ENCODE measurements around the gene DELE1. TPM values are rescaled to one million over a fixed set of nuclear protein-coding genes. Genes with fewer than 3 reads are reported as not detected.

Gene DELE1
- total RNA-seq, 2 donors from 2014 or later, result 69.2 to 69.4 TPM

DNA sequence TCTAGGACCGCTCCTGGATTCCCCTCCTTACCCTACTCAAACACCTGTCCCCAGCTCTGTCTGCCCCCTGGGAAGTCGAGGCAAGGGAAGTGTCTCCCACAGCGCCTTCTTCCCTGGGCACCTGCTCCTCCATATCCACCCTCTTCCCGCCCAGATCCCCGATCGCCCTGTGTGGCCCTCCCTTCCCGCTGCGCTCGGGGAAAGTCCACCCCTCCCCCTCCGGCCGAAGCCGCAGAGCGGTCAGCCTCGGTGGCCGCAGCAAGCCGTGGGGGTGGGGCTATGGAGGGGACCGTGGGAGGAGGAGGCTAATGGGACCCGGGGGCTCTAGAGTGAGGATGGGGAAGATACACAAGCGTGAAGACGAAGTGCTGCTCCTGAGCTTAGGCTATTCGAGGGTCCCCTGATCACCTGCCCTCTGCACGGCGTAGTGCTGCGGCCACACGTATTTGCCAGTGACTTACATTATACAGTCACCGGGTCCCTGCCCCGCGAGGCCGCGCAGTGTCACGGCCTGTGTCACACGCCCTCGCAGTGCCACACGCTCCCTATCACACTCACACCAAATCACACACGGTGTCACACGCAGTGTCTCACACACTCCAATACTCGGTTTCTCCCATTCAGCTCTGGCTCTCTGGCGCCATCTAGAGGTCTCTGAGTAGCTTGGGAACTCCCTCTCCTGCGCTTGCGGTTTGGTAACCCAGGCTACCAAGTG lies 44.8 kb upstream of the DELE1 start:
- H3K36me3 ChIP-seq, result no peaks in the 10 kb centered on the region
- H3K9me3 ChIP-seq, result no peaks in the 10 kb centered on the region
- peak; percentile 98 for DNase-seq
- H3K27ac ChIP-seq, result peak overlapping the region; percentile 94
- intact Hi-C loops (cut with DNase I), result loop anchor here (5.0 kb wide), 1 partner anchor 37 kb away; no protein-coding TSS in a partner anchor
- H3K9ac ChIP-seq (ENCODE audit: low read depth in 2 of 2, low read length in 2 of 2), result peak overlapping the region; percentile 73 to 85
- TF ChIP-seq, protein P1, sequence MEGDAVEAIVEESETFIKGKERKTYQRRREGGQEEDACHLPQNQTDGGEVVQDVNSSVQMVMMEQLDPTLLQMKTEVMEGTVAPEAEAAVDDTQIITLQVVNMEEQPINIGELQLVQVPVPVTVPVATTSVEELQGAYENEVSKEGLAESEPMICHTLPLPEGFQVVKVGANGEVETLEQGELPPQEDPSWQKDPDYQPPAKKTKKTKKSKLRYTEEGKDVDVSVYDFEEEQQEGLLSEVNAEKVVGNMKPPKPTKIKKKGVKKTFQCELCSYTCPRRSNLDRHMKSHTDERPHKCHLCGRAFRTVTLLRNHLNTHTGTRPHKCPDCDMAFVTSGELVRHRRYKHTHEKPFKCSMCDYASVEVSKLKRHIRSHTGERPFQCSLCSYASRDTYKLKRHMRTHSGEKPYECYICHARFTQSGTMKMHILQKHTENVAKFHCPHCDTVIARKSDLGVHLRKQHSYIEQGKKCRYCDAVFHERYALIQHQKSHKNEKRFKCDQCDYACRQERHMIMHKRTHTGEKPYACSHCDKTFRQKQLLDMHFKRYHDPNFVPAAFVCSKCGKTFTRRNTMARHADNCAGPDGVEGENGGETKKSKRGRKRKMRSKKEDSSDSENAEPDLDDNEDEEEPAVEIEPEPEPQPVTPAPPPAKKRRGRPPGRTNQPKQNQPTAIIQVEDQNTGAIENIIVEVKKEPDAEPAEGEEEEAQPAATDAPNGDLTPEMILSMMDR (IDR thresholded peaks at IDR 0.05), result peak; percentile 97
- H3K4me1 ChIP-seq, result no peaks in the 10 kb centered on the region
- peaks cover 25% of the 10 kb centered on the region for H3K27me3 ChIP-seq
- peak overlapping the region; percentile 73 for H3K4me3 ChIP-seq

DNA sequence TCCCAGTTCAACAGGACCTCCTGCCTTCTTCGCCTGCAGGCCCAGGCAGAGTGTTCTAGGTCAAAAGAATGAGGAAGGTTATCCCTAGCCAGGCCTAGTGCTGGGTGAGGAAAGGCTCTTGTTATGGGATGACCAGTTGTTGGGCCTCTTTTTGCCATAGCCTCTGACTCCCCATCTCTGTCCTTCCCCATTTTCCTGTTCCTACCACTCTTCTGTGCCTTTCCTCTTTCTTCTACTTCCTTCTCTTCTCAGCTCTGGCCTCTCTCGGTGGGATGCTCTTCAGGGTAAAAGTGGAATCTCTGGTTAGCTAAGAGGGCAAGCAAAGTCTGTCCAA lies 44.3 kb upstream of the DELE1 start:
- TF ChIP-seq, protein P1 (IDR thresholded peaks at IDR 0.05), result no peak
- DNase-seq, result no peak
- Histone ChIP-seq H3K27ac (no peak overlapping the region), H3K27me3 (peaks cover 25% of the 10 kb centered on the region), H3K4me3 (no peak overlapping the region), H3K36me3 (no peaks in the 10 kb centered on the region), H3K9me3 (no peaks in the 10 kb centered on the region), H3K9ac (ENCODE audit: low read depth in 2 of 2, low read length in 2 of 2) (peak overlapping the region in 1 of 2 donors; percentile 85), H3K4me1 (no peaks in the 10 kb centered on the region)
- intact Hi-C loops (cut with DNase I), result loop anchor here (5.0 kb wide), 1 partner anchor 37 kb away; no protein-coding TSS in a partner anchor

DNA sequence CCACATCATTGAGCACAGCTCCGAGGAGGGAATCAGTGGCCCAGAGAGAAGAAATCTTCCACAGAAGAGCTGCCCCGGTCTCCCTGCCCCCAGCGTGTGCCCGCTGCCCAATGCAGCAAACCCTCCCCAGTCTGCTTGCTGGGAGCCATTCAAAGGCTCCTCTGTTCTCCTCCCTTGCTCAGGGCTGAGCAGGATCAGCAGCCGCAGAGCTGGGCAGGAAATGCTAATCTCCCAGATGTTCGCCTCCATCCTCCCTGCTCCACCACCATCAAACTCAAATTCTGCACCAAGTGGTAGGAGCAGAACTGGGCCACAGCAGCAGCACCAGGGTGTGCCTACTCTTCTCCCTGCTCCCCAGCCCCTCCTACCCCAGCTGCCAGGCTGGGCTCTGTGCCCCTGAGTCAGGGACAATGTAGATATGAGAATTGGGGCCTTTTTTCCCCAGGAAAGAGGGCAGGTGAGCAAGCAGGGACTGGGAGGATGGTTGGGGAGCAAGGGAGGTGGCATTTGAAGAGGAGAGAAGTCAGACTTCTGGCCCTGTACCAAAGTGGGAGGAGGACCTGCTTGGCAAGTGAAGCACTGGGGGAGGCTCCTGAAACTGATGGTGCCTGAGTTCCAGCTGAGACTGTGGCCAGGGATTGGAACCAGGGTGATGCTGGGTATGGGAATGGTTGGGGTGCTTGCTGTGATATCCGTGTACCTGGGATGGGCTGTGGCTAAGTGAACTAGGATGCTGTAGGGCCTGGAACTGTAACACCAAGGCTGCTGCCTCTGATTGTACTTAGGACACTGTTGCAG lies 43.5 kb upstream of the DELE1 start:
- Histone ChIP-seq H3K9ac (ENCODE audit: low read depth in 2 of 2, low read length in 2 of 2) (no peak overlapping the region), H3K9me3 (no peaks in the 10 kb centered on the region), H3K27me3 (peaks cover 25% of the 10 kb centered on the region), H3K27ac (no peak overlapping the region), H3K4me1 (no peaks in the 10 kb centered on the region), H3K4me3 (no peak overlapping the region), H3K36me3 (no peaks in the 10 kb centered on the region)
- intact Hi-C loops (cut with DNase I), result loop anchor here (2.0 to 5.0 kb wide), 3 partner anchors 38 to 177 kb away; no protein-coding TSS in a partner anchor
- TF ChIP-seq, protein P1 (IDR thresholded peaks at IDR 0.05), result no peak
- no peak for DNase-seq

DNA sequence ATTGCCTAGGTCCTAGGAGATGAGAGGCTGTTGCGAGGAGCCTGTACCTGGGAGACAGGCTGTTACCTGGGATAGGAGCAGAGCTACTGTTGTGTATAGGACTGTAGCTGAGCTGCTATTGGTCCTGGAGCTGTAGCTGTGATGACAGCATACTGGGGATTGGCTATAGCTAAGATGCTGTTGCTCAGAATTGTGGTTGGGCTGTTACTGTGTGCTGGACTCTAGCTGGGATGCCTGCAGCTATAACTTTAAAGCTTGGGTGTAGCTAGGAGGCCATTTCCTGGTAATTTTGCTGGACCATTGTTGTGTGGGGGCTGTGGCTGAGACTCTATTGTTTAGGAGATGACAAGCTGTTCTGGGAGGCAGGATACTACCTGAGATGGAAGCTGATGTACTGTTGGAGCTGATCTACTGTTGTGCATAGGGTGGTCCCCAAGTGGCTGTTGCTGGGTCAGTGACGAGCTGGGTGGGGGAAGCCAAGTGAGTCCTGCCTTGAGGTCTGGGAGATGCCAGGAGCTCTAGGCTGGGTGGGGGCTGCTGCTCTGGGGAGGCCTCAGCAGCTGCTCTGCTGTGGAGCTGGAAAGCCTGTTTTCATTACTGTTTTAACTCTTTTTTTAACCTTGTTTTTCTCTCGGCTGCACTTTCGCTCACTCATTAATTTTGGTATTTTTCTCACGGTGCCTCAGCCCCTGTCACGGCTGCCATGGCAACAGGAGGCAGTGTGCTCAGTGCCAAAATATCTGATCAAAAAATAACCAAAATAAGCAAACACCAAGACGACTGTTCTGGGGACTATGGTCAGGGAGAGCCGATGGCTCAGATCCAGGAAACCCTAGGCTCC lies 42.5 kb upstream of the DELE1 start:
- Histone ChIP-seq H3K36me3 (no peaks in the 10 kb centered on the region), H3K4me1 (no peaks in the 10 kb centered on the region), H3K9ac (ENCODE audit: low read depth in 2 of 2, low read length in 2 of 2) (no peak overlapping the region), H3K27ac (peak overlapping the region; percentile 32), H3K27me3 (peaks cover 21% of the 10 kb centered on the region), H3K4me3 (no peak overlapping the region), H3K9me3 (no peaks in the 10 kb centered on the region)
- intact Hi-C loops (cut with DNase I), result loop anchor here (2.0 to 5.0 kb wide), 2 partner anchors 124 to 178 kb away; no protein-coding TSS in a partner anchor
- DNase-seq, result no peak
- TF ChIP-seq, protein P1 (IDR thresholded peaks at IDR 0.05), result no peak

DNA sequence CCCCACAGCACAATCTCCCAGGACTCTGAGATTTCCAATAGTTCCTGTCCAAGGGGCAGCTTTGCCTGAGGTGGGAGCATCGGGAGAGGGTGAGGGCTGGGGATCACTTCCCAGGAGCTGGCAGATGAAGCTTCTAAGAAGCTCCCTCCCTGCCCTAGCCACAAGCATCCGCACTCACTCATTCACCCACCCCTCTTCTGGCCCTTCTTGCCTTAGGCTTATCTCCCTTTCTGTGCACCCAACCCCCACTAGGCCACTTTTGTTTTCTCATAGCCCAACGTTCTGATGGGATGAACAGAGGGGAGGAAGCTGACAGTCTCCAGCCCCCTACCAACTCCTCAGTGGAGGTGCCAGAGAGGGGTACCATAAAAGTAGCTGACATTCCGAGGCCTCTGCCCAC lies 41.8 kb upstream of the DELE1 start:
- no peak for DNase-seq
- no peaks in the 10 kb centered on the region for H3K4me1 ChIP-seq
- intact Hi-C loops (cut with DNase I), result loop anchor here (2.0 to 5.0 kb wide), 2 partner anchors 125 to 179 kb away; no protein-coding TSS in a partner anchor
- no peaks in the 10 kb centered on the region for H3K36me3 ChIP-seq
- H3K9me3 ChIP-seq, result no peaks in the 10 kb centered on the region
- TF ChIP-seq, protein P1 (IDR thresholded peaks at IDR 0.05), result no peak
- H3K4me3 ChIP-seq, result no peak overlapping the region
- H3K9ac ChIP-seq (ENCODE audit: low read depth in 2 of 2, low read length in 2 of 2), result no peak overlapping the region
- peak overlapping the region; percentile 32 for H3K27ac ChIP-seq
- H3K27me3 ChIP-seq, result peaks cover 14% of the 10 kb centered on the region

All from colonic mucosa (tissue), 4 donors.